Measurements from ENCODE around the gene EBF3.

Gene EBF3

DNA sequence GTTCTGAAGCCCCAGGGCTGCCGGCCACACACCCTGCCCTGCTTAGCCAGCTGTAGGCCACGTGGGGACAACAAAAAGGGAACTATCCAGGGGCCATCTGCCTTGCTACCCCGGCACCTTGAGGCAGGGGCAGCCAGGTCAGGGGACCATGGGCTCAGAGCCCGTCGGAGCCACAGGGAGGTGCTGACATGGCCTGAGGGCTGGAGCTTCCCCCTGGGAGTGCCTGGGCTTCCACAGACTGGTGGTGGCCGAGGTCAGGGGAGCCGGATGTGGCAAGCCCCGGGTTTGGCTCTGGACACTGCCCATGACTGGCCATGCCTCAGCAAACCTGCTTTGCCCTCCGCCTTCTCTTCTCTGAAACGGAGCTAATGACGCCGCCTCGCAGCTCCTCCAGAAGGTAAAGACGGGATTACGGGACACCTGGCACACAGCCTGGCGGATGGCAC is 178.5 kb downstream of the EBF3 start:
- DNase-seq = peak in 1 of 2 donors; percentile 49
- intact Hi-C loops (cut with DNase I; ENCODE audit: low total_unique reads) = no loop called here
- H3K27me3 ChIP-seq = no peaks in the 10 kb centered on the region

More for the DNA sequence above, 178.5 kb downstream of the EBF3 start:
- H3K9me3 ChIP-seq = peaks cover 0 to 8% (median 0%) of the 10 kb centered on the region in 3 donors
- H3K4me3 ChIP-seq = no peak overlapping the region
- H3K4me1 ChIP-seq = no peaks in the 10 kb centered on the region
- no peak for TF ChIP-seq CTCF (IDR thresholded peaks at IDR 0.05)
- H3K36me3 ChIP-seq = no peaks in the 10 kb centered on the region
- no peak overlapping the region for H3K27ac ChIP-seq

Measured in tibial artery (tissue), 4 donors.